Pons (tissue), 1 donor: ENCODE measurements around the gene TCF12.
"Not testable (repeated sequence)": the region's sequence is repeated elsewhere in the genome, so short reads cannot be mapped to it uniquely, and the experiment has no call there.

Experiments
- DNase-seq: peaks from one replicate; pipeline ENCODE4 v3.0.0-alpha.2; 2016; ENCODE audit warnings: low spot score

TCF12 gene

GRCh38 chr15:56946150-56946549 is 27.7 kb downstream of the TCF12 start:
- DNase-seq: no peak

DNA sequence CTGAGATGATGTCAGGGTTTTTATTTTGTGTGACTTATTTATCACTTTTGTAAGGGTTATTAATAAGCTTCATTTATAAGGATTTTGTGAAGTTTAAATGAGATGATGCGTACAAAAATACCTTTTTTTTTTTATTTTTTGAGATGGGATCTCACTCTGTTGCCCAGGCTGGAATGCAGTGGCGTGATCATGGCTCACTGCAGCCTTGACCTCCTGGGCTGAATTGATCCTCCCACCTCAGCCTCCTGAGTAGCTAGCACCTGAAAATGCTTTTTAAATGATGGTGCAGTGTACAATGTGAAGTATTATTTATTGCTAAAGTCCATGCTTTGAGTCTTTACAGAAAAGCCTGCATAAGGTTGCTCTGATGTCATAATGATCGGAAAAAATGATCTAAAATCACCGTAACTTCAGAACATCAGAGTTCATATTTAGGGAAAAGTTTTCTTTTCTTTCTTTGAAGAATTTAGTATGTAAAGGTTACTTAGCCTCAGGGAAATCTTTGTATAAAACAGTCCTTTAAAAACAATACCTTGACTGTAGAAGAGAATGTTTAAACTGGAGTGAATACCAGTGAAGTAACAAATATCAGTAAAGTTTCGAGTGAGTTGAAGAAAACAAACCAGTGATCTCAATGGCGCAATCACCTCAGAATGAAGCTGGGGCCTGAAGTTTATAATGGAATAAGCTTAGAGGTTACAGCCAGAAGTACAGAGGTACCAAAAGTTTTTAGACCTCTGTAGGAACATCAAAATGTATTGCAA is 29.7 kb downstream of the TCF12 start:
- no peak for DNase-seq

DNA sequence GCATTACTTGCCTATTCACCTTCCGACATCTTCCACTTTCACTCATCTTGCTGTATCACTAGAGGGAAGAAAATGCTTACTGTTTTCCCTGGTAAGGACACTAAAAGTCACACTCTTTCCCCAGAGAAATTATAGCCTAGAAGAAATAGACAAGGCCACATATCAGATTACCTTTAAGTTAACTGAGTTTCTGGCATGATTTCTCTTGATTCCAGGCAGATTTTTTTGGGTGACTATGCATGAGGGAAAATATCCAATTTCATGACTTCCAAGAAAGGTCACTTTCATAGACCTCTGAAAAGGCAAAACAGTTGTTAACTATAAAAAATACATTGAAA is 30.3 kb downstream of the TCF12 start:
- DNase-seq: no peak

DNA sequence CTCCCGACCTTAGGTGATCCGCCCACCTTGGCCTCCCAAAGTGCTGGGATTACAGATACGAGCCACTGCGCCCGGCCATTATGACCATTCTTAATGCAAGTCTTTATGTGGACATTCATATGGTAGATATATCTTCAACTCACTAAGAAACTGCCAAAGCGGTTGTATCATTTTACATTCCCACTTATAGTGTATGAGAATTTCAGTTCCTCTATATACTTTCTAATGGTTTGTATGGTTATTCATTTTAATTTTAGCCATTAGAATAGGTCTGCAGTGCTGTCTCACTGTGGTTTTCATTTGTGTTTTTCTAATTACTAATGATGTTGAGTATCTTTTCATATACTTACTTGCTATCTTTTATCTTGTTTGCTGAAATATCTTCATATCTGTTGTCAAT is 32.5 kb downstream of the TCF12 start:
- DNase-seq: no peak

DNA sequence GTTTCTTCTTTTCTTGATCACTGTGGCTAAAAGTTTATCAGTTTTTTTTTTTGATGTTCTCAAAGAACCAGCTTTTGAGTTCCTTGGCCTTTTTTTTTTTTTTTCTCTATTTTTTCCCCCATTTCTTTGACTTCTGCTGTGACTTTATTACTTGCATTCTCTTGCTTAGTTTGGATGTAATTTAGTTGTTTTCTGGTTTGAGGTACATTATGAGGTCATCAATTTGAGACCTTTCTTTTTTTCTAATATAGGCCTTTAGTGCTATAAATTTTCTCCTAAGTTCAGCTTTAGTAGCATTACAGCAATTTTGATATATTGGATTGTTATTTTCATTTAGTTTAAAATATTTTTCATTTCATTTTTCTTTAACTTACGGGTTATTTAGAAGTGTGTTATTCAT is 35.3 kb downstream of the TCF12 start:
- no peak for DNase-seq

GRCh38 chr15:56955011-56955410 is 36.6 kb downstream of the TCF12 start:
- DNase-seq: not testable (repeated sequence)

- DNase-seq: no peak
These were observed 38.1 kb downstream of the TCF12 start for GRCh38 chr15:56956538-56956937.

- no peak for DNase-seq
These were observed 39.5 kb downstream of the TCF12 start for GRCh38 chr15:56957812-56958406.

DNA sequence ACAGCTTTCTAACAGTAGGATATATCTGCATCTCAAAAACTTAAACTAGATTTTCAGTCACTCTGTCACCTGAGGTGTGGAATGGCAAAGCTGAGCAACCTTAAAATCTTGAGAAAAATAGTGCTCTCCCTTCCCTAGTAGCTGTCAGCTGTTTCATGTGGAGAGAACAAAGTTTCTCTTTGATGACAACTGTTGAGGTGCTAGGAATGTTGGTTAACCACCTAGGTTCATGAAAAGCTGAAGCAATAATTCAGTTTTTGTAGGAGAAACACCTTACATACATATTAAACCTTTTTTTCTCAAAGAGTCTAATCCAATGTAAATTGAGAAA is 40.8 kb downstream of the TCF12 start:
- DNase-seq: no peak

GRCh38 chr15:56960116-56960515 is 41.7 kb downstream of the TCF12 start:
- DNase-seq: no peak

GRCh38 chr15:56963126-56963525 is 44.7 kb downstream of the TCF12 start:
- DNase-seq: no peak

DNA sequence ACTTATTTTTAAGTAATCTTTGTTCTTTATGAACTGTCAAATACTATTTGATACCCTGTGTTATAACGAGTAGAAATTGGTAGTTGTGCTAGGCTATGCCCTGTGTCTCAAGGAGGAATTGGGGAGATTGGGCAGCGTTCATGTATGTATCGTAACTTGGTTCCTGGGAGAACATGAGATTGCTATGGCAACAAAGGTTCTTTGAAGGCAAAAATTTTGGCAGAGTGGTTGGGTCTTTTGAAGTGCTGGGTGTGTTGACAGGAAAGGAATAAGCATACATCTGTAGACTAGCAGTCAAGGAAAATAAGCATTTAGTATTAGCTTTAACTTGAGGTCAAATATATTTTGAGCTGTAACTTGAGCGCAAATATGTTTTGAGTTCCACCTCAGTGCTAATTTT is 45.3 kb downstream of the TCF12 start:
- no peak for DNase-seq

- no peak for DNase-seq
These were observed 45.7 kb downstream of the TCF12 start for GRCh38 chr15:56964182-56964581.

DNA sequence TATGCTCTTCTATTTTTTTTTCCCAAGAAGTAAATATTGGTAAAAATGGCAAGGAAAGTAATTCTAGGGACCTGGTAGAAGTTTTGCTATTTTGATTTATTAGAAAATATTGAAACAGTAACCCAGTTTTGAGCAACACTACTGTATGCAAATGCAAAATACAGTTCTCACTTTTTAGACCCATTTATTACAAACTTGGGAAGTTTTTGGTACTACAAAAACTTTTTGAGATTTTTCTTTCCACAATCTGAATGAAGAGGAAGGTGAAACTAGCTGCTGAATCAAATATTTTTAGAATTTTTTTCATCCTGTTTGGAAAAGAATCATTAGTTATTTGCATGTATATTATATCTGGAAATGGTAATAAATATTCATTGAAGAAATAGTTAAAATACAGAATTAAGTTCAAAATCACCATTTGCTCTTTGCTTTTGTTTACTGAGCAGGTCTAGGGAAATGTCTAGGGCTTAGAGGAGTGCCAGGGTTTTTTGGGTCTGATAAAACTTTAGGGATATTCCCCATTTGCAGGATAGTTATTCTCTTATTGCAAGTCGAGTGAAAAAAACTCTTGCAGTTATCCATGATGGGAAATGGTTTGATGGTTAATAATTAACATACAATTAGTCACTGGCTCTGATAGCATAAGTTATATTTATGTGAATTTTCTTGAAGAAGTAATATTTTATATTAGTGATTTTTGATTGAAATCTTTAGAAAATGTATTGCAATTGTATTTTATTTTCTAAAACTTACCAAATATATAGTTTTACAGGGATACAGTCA is 47.0 kb downstream of the TCF12 start:
- no peak for DNase-seq

DNA sequence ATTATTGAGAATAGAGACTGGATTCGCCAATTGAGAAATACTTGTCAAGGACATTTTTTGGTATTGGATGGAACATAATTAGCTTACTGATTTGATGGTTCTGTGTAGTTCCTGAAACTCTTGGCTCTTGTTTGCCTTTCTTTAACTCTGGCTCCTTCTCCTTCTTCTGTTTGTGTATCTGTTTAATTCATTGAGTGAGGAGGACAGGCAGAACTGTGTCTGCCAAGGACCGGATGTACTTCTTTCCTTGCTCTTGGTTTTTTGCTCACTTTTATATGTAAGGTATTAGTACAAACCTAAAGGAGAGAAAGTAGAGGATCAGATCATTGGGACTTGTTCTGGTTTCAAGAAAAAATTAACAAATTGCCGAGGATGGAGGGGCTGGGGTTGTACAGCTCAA is 48.9 kb downstream of the TCF12 start:
- DNase-seq: no peak

- no peak for DNase-seq
These were observed 49.8 kb downstream of the TCF12 start for GRCh38 chr15:56968256-56968655.

DNA sequence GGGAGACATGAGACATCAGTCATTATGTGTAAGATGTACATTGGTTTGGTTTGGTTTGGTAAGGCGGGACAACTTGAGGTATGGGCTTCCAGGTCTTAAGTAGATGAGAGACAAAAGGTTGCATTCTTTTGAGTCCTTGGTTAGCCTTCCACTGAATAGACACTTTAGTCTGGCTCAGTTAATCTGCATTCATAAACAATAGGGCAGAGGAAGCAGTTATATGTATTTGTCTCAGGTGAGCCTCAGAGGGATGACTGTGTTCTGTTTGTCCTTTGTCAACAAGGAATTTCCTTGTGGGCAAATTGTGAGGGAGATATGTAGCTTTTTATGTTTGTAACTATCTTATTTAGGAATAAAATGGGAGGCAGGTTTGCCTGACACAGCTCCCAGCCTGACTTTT is 50.4 kb downstream of the TCF12 start:
- DNase-seq: no peak

- no peak for DNase-seq
These were observed 50.9 kb downstream of the TCF12 start for GRCh38 chr15:56969265-56969895.

GRCh38 chr15:56971571-56971970 is 53.1 kb downstream of the TCF12 start:
- DNase-seq: no peak

- no peak for DNase-seq
These were observed 53.6 kb downstream of the TCF12 start for GRCh38 chr15:56972016-56972415.

- DNase-seq: no peak
These were observed 54.0 kb downstream of the TCF12 start for GRCh38 chr15:56972426-56972825.

- no peak for DNase-seq
These were observed 55.0 kb downstream of the TCF12 start for GRCh38 chr15:56973463-56973862.

- no peak for DNase-seq
These were observed 58.8 kb downstream of the TCF12 start for GRCh38 chr15:56977232-56977631.
